ENCODE results near the gene NFIA.

The NFIA gene

DNA sequence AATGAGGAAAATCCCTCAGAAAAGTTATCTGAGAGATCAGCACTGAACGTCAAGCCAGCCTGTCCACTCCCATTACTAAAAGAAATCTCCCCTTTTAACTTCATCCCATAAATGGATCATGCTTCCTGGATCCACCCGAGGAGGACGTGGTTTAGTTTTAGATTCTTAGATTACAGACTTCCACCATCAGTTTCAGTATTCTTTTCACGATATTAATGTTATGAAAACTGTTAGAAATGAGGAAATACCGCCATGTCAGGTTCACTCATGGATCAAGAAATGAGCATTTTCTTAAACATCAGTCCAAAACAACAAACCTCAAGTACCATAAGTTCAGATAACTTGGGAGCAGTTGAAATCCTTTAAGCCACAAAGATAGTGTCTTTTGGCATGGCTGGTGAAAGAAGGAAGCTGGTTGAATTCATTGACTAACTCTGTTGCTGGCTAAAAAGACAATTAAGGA is 49.8 kb downstream of the NFIA start:
- Histone ChIP-seq H3K27ac (ENCODE audit: low read depth, low read length) (peak overlapping the region; percentile 31), H3K4me1 (ENCODE audit: control insufficient read depth in 5 of 5, insufficient read depth in 5 of 5, low read length in 5 of 5) (peaks cover 2 to 16% (median 13%) of the 10 kb centered on the region in 5 donors), H3K36me3 (ENCODE audit: control insufficient read depth in 5 of 5, insufficient read depth in 5 of 5, low read length in 5 of 5) (no peaks in the 10 kb centered on the region), H3K27me3 (ENCODE audit: control insufficient read depth in 5 of 5, insufficient read depth in 4 of 5, low read length in 5 of 5) (no peaks in the 10 kb centered on the region), H3K9me3 (ENCODE audit: control insufficient read depth in 5 of 5, low read length in 5 of 5) (no peaks in the 10 kb centered on the region), H3K9ac (ENCODE audit: low read length in 5 of 5) (peak overlapping the region in 2 of 5 donors; percentile 17 to 57), H3K4me3 (ENCODE audit: low read depth in 1 of 5, low read length in 5 of 5) (peak overlapping the region in 4 of 5 donors; percentile 3 to 32 (median 26))

DNA sequence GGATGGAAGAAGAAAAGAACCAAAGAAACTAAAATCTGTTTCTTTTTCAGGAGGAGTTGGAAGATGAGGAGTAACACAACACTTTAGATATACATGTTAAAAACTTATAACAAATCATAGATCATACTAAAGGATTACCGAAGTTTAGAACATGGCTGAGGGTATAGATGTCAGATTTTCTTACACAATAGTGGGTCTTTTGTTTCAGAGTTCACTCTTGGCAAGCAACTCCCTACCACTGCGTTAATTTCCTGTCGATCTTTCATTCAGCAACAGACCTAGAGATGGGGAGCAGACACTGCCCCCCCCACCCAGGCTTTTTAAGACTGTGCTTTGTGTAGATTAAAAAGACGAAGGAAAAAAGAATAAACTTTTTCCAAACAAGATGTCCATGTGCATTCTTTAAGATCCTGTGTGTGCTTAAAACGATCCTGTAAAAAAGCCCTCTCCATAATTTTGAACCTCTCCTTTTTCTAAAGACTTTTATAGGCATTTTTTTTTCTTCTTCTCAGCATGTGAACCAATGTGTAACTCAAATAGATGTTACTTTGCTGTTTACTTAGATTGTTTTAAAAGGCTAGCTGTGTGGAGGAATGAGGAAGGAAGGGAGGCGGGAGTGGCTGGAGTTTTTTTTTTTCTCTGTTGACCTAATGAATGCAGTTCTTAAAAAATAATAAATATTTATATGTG is 50.4 kb downstream of the NFIA start:
- peak overlapping the region in 2 of 5 donors; percentile 24 to 32 for H3K4me3 ChIP-seq (ENCODE audit: low read depth in 1 of 5, low read length in 5 of 5)
- no peaks in the 10 kb centered on the region for H3K9me3 ChIP-seq (ENCODE audit: control insufficient read depth in 5 of 5, low read length in 5 of 5)
- no peaks in the 10 kb centered on the region for H3K36me3 ChIP-seq (ENCODE audit: control insufficient read depth in 5 of 5, insufficient read depth in 5 of 5, low read length in 5 of 5)
- H3K9ac ChIP-seq (ENCODE audit: low read length in 5 of 5), result peak overlapping the region in 2 of 5 donors; percentile 15 to 57
- peak overlapping the region; percentile 31 for H3K27ac ChIP-seq (ENCODE audit: low read depth, low read length)
- H3K4me1 ChIP-seq (ENCODE audit: control insufficient read depth in 5 of 5, insufficient read depth in 5 of 5, low read length in 5 of 5), result peaks cover 2 to 16% (median 13%) of the 10 kb centered on the region in 5 donors
- H3K27me3 ChIP-seq (ENCODE audit: control insufficient read depth in 5 of 5, insufficient read depth in 4 of 5, low read length in 5 of 5), result no peaks in the 10 kb centered on the region

DNA sequence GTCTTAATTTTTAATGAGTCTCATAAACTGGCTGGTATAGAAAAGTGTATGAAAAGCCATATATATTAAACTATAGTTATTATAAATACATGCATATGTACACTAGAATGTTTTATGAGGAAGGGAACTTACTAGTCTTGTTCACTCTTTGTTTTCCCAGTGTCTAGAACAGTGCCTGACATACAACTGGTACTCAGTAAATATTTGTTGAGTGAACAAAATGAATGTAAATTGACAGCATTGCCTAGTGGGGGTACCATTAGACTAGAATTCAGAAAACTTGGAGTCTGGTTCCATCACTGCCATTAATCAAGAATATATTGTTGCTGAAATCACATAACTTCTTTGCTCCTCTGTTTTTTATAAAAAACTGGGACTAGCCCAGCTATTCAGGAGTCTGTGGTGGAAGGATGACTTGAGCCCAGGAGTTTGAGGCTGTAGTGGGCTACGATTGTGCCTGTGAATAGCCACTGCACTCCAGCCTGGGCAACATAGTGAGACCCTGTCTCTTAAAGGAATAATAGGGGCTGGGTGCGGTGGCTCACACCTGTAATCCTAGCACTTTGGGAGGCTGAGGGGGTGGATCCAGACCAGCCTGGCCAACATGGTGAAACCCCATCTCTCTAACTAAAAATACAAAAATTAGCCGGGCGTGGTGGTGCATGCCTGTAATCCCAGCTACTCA is 51.1 kb downstream of the NFIA start:
- no peak overlapping the region for H3K4me3 ChIP-seq (ENCODE audit: low read depth in 1 of 5, low read length in 5 of 5)
- H3K9me3 ChIP-seq (ENCODE audit: control insufficient read depth in 5 of 5, low read length in 5 of 5), result no peaks in the 10 kb centered on the region
- no peaks in the 10 kb centered on the region for H3K36me3 ChIP-seq (ENCODE audit: control insufficient read depth in 5 of 5, insufficient read depth in 5 of 5, low read length in 5 of 5)
- H3K9ac ChIP-seq (ENCODE audit: low read length in 5 of 5), result no peak overlapping the region
- no peak overlapping the region for H3K27ac ChIP-seq (ENCODE audit: low read depth, low read length)
- H3K4me1 ChIP-seq (ENCODE audit: control insufficient read depth in 5 of 5, insufficient read depth in 5 of 5, low read length in 5 of 5), result peaks cover 2 to 16% (median 13%) of the 10 kb centered on the region in 5 donors
- no peaks in the 10 kb centered on the region for H3K27me3 ChIP-seq (ENCODE audit: control insufficient read depth in 5 of 5, insufficient read depth in 4 of 5, low read length in 5 of 5)

DNA sequence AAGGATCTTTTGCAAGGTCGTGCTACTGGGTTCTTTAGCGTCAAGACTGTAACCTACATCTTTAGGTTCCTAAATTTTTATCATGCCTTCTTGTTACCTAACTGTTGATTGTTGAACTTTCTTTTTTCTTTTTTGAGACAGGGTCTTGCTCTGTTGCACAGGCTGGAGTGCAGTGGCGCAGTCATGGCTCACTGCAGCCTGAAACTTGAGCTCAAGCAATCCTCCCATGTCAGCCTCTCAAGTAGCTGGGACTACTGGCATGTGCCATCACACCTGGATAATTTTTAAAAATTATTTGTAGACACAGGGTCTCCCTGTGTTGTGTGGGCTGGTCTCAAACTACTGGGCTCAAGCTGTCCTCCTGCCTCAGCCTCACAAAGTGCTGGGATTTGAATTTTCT is 52.9 kb downstream of the NFIA start:
- no peaks in the 10 kb centered on the region for H3K36me3 ChIP-seq (ENCODE audit: control insufficient read depth in 5 of 5, insufficient read depth in 5 of 5, low read length in 5 of 5)
- peaks cover 11 to 31% (median 29%) of the 10 kb centered on the region in 5 donors for H3K4me1 ChIP-seq (ENCODE audit: control insufficient read depth in 5 of 5, insufficient read depth in 5 of 5, low read length in 5 of 5)
- no peak overlapping the region for H3K4me3 ChIP-seq (ENCODE audit: low read depth in 1 of 5, low read length in 5 of 5)
- H3K9ac ChIP-seq (ENCODE audit: low read length in 5 of 5), result no peak overlapping the region
- H3K27ac ChIP-seq (ENCODE audit: low read depth, low read length), result no peak overlapping the region
- no peaks in the 10 kb centered on the region for H3K9me3 ChIP-seq (ENCODE audit: control insufficient read depth in 5 of 5, low read length in 5 of 5)
- H3K27me3 ChIP-seq (ENCODE audit: control insufficient read depth in 5 of 5, insufficient read depth in 4 of 5, low read length in 5 of 5), result no peaks in the 10 kb centered on the region

DNA sequence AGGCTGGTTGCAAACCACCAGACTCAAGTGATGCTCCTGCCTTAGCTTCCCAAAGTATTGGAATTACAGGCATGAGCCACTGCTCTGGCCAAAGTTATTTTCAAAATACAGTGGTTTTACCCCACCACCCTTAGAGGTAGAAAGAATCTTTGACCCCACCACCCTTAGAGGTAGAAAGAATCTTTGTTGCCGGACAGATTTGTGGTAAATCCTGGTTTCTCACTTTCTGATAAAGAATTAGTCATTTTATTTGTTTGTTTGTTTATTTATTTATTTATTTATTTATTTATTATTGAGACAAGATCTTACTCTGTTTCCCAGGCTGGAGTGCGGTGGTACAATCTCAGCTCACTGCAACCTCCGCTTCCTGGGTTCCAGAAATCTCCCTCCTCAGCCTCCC is 55.9 kb downstream of the NFIA start:
- no peak overlapping the region for H3K4me3 ChIP-seq (ENCODE audit: low read depth in 1 of 5, low read length in 5 of 5)
- H3K36me3 ChIP-seq (ENCODE audit: control insufficient read depth in 5 of 5, insufficient read depth in 5 of 5, low read length in 5 of 5), result no peaks in the 10 kb centered on the region
- H3K27ac ChIP-seq (ENCODE audit: low read depth, low read length), result no peak overlapping the region
- H3K4me1 ChIP-seq (ENCODE audit: control insufficient read depth in 5 of 5, insufficient read depth in 5 of 5, low read length in 5 of 5), result peaks cover 10 to 42% (median 41%) of the 10 kb centered on the region in 5 donors
- no peak overlapping the region for H3K9ac ChIP-seq (ENCODE audit: low read length in 5 of 5)
- H3K27me3 ChIP-seq (ENCODE audit: control insufficient read depth in 5 of 5, insufficient read depth in 4 of 5, low read length in 5 of 5), result no peaks in the 10 kb centered on the region
- no peaks in the 10 kb centered on the region for H3K9me3 ChIP-seq (ENCODE audit: control insufficient read depth in 5 of 5, low read length in 5 of 5)

DNA sequence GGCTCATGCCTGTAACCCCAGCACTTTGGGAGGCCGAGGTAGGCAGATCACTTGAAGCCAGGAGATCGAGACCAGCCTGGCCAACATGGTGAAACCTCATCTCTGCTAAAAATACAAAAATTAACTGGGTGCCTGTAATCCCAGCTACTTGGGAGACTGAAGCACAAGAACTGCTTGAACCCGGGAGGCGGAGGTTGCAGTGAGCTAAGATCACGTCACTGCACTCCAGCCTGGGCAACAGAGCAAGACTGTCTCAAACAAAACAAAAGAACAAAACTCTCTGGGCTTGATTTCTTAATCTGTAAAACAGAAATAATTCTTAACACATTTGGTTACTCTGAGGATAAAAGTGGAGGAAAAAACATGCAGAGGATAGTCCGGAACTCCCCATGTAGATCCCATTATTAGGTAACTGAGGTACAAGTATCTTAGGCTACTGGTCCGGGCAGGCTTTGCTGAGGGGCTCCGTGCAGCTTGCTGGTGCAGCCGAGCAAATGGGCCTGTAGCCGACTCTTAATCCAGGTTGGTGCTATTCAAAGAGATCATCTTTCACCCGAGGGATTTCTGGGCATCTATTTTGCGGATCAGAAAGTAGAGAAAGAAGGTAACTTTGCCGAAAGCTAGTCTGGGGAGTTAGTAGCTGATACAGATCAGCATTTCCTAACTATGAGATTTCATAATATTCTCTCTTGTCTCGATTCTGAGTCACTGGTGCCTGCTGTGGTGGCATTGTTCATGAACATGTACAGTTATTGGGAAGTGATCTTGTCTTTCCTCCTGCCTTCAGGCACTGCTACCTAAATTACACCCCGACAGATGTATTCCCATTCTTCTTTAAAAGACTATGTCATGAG is 56.8 kb downstream of the NFIA start:
- H3K9me3 ChIP-seq (ENCODE audit: control insufficient read depth in 5 of 5, low read length in 5 of 5), result no peaks in the 10 kb centered on the region
- peak overlapping the region in 1 of 5 donors; percentile 39 for H3K9ac ChIP-seq (ENCODE audit: low read length in 5 of 5)
- H3K4me3 ChIP-seq (ENCODE audit: low read depth in 1 of 5, low read length in 5 of 5), result peak overlapping the region in 1 of 5 donors; percentile 35
- H3K36me3 ChIP-seq (ENCODE audit: control insufficient read depth in 5 of 5, insufficient read depth in 5 of 5, low read length in 5 of 5), result no peaks in the 10 kb centered on the region
- no peaks in the 10 kb centered on the region for H3K27me3 ChIP-seq (ENCODE audit: control insufficient read depth in 5 of 5, insufficient read depth in 4 of 5, low read length in 5 of 5)
- H3K27ac ChIP-seq (ENCODE audit: low read depth, low read length), result peak overlapping the region; percentile 94
- peaks cover 10 to 42% (median 41%) of the 10 kb centered on the region in 5 donors for H3K4me1 ChIP-seq (ENCODE audit: control insufficient read depth in 5 of 5, insufficient read depth in 5 of 5, low read length in 5 of 5)

DNA sequence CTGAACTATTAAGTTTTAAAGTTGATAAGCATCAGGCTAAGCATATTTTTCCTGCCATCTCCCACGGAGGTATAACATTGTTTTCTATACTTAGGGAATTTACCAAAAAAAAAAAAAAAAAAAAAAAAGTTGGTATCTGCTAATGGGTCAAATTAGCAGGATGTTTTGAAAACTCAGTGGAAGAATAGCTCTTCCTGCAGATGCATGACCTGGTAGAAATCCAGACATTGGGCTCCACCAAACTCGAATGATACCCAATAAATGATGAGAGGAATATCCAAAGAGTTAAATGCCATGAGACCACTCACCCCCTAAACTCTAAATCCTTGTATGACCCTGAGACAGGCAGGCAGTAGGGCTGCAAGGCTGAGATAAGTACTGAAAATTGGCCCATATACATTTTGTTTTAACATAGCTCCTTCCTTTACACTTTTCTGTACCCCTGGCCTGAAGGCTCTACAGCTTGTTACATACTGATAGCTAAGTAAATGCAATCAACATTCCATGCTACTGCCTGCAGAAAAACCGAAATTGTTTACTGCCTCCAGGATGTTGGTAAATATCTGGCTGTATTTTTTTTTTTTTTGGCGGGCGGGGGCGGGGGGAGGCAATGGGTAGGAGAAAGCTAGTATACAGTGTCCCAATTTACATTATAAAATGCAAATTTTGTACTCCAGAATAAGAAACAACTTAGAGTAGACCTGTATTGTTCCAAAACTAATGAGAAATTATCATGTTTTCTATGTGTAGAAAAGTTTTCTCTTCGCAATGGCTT is 57.6 kb downstream of the NFIA start:
- Histone ChIP-seq H3K27ac (ENCODE audit: low read depth, low read length) (peak overlapping the region; percentile 94), H3K4me1 (ENCODE audit: control insufficient read depth in 5 of 5, insufficient read depth in 5 of 5, low read length in 5 of 5) (peaks cover 10 to 42% (median 41%) of the 10 kb centered on the region in 5 donors), H3K36me3 (ENCODE audit: control insufficient read depth in 5 of 5, insufficient read depth in 5 of 5, low read length in 5 of 5) (no peaks in the 10 kb centered on the region), H3K4me3 (ENCODE audit: low read depth in 1 of 5, low read length in 5 of 5) (peak overlapping the region in 1 of 5 donors; percentile 35), H3K9me3 (ENCODE audit: control insufficient read depth in 5 of 5, low read length in 5 of 5) (no peaks in the 10 kb centered on the region), H3K9ac (ENCODE audit: low read length in 5 of 5) (no peak overlapping the region), H3K27me3 (ENCODE audit: control insufficient read depth in 5 of 5, insufficient read depth in 4 of 5, low read length in 5 of 5) (no peaks in the 10 kb centered on the region)

DNA sequence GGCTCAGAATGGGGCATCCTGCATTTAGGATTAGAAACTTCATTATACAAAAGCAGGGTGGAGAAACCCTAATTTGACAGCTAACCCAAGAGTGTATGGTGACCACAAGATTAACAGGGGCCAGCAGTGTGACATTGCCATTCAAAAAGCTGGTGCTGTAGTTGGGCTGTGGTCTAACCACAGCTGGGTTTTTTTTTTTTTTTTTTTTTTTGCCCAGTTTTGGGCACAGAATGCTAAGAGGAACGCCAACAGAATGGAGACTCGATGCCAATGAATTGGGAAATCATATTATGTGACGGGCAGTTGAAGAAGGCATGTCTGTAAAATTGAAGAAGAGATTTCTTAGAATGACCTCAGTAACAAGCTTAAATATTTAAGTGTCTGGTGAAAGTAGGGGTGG is 58.4 kb downstream of the NFIA start:
- H3K36me3 ChIP-seq (ENCODE audit: control insufficient read depth in 5 of 5, insufficient read depth in 5 of 5, low read length in 5 of 5), result no peaks in the 10 kb centered on the region
- H3K27me3 ChIP-seq (ENCODE audit: control insufficient read depth in 5 of 5, insufficient read depth in 4 of 5, low read length in 5 of 5), result no peaks in the 10 kb centered on the region
- H3K9ac ChIP-seq (ENCODE audit: low read length in 5 of 5), result peak overlapping the region in 2 of 5 donors; percentile 28 to 76
- peak overlapping the region in 1 of 5 donors; percentile 43 for H3K4me3 ChIP-seq (ENCODE audit: low read depth in 1 of 5, low read length in 5 of 5)
- peaks cover 10 to 42% (median 41%) of the 10 kb centered on the region in 5 donors for H3K4me1 ChIP-seq (ENCODE audit: control insufficient read depth in 5 of 5, insufficient read depth in 5 of 5, low read length in 5 of 5)
- peak overlapping the region; percentile 94 for H3K27ac ChIP-seq (ENCODE audit: low read depth, low read length)
- no peaks in the 10 kb centered on the region for H3K9me3 ChIP-seq (ENCODE audit: control insufficient read depth in 5 of 5, low read length in 5 of 5)

DNA sequence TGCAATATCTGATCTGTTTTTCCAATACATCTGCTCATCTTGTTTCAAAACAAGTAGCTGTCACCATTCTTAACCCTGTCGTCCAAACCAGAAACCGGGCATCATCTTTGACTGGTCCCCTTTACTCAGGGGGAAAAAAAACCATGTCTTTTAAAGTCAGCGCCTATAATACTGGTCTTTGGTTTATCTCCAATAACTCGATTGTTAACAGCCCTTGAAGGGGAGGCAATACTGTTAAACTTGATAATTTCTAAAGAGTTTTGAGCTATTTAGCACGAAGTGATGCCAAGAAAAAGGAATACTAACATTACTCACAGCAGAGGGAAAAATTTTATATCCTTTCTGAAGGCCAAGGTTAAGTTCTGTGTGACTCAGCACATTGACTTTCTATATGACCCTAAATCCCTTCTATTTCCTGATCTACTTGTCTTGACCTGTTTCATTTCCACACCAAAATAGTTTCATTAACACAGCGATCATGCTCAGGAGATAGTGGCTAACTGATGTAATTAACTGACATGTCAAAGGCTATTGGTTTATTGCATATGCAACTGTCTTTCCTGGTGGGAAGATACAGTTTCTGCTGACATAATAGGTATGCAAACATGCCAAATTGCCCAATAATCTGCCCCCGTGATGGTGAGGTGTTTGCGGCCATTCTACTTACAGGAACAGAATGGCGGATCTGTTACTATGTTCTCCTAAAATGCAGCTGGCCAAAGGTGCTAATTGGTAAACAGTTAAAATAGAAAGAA is 59.1 kb downstream of the NFIA start:
- Histone ChIP-seq H3K4me1 (ENCODE audit: control insufficient read depth in 5 of 5, insufficient read depth in 5 of 5, low read length in 5 of 5) (peaks cover 10 to 41% (median 40%) of the 10 kb centered on the region in 5 donors), H3K9ac (ENCODE audit: low read length in 5 of 5) (peak overlapping the region in 2 of 5 donors; percentile 28 to 76), H3K27ac (ENCODE audit: low read depth, low read length) (peak overlapping the region; percentile 94), H3K27me3 (ENCODE audit: control insufficient read depth in 5 of 5, insufficient read depth in 4 of 5, low read length in 5 of 5) (no peaks in the 10 kb centered on the region), H3K4me3 (ENCODE audit: low read depth in 1 of 5, low read length in 5 of 5) (peak overlapping the region in 1 of 5 donors; percentile 43), H3K36me3 (ENCODE audit: control insufficient read depth in 5 of 5, insufficient read depth in 5 of 5, low read length in 5 of 5) (no peaks in the 10 kb centered on the region), H3K9me3 (ENCODE audit: control insufficient read depth in 5 of 5, low read length in 5 of 5) (no peaks in the 10 kb centered on the region)
